Keratinocyte (primary cell): ENCODE measurements around the gene DCTN1. TPM values are rescaled to one million over a fixed set of nuclear protein-coding genes. Genes with fewer than 3 reads are reported as not detected.
"Not testable (repeated sequence)": the region's sequence is repeated elsewhere in the genome, so short reads cannot be mapped to it uniquely, and the experiment has no call there.

Source experiments
- DNase-seq: peaks from one replicate; pipeline ENCODE4 v3.0.0-alpha.2; 2011; ENCODE audit warnings: low read depth, missing footprints, low spot score
- FAIRE-seq: peaks from 2 replicates; lab custom pipeline; 2011; peaks lifted over from hg19 to GRCh38; lab: Jason Lieb, UNC
- H2AFZ ChIP-seq: 2 replicates; pipeline ENCODE4 v1.6.0; 2012; ENCODE audit warnings: low read length, control low read depth, inconsistent platforms; ENCODE audit not compliant: control insufficient read depth
- H3K27ac ChIP-seq: 2 replicates; pipeline ENCODE4 v1.5.1; 2011; ENCODE audit warnings: low read length; ENCODE audit not compliant: control insufficient read depth, insufficient read depth
- H3K27me3 ChIP-seq: 3 replicates; pipeline ENCODE4 v1.6.0; 2011; ENCODE audit warnings: low read length; ENCODE audit not compliant: control insufficient read depth, insufficient read depth; ENCODE audit errors: extremely low read depth
- H3K36me3 ChIP-seq, 2 experiments: 2 replicates in 1 of 2; 3 replicates in 1 of 2; pipeline ENCODE4 v1.5.1; 2011; ENCODE audit warnings: low read length in 2 of 2, mild to moderate bottlenecking in 1 of 2; ENCODE audit not compliant: control insufficient read depth in 2 of 2, insufficient read depth in 2 of 2; ENCODE audit errors: extremely low read depth in 1 of 2
- H3K4me1 ChIP-seq: 3 replicates; pipeline ENCODE4 v1.5.1; 2011; ENCODE audit warnings: low read length; ENCODE audit not compliant: control insufficient read depth, insufficient read depth; ENCODE audit errors: extremely low read depth
- H3K4me2 ChIP-seq: 3 replicates; pipeline ENCODE4 v1.6.0; 2011; ENCODE audit warnings: low read depth, low read length; ENCODE audit not compliant: control insufficient read depth, insufficient read depth; ENCODE audit errors: extremely low read depth
- H3K4me3 ChIP-seq, 3 experiments: fragments of 200-600 bp in 1 of 3; sonication (generic) in 1 of 3; 2 replicates in 2 of 3; 3 replicates in 1 of 3; pipeline ENCODE4 v1.5.1; 2011 to 2016; ENCODE audit warnings: low read length in 3 of 3, mild to moderate bottlenecking in 3 of 3, control low read depth in 2 of 3, inconsistent platforms in 1 of 3, low read depth in 1 of 3, mixed read lengths in 1 of 3, mixed run types in 1 of 3, moderate library complexity in 1 of 3; ENCODE audit not compliant: control insufficient read depth in 2 of 3, insufficient read depth in 2 of 3; ENCODE audit errors: extremely low read depth in 1 of 3
- H3K79me2 ChIP-seq: 2 replicates; pipeline ENCODE4 v1.6.0; 2012; ENCODE audit warnings: low read length; ENCODE audit not compliant: control insufficient read depth, insufficient read depth
- H3K9ac ChIP-seq: 3 replicates; pipeline ENCODE4 v1.6.0; 2011; ENCODE audit warnings: low read length; ENCODE audit not compliant: control insufficient read depth, insufficient read depth; ENCODE audit errors: extremely low read depth
- H3K9me1 ChIP-seq: 3 replicates; pipeline ENCODE4 v1.6.0; 2011; ENCODE audit warnings: low read length; ENCODE audit not compliant: control insufficient read depth, insufficient read depth; ENCODE audit errors: extremely low read depth
- H3K9me3 ChIP-seq: 2 replicates; pipeline ENCODE4 v1.5.1; 2012; ENCODE audit warnings: low read depth, low read length; ENCODE audit not compliant: control insufficient read depth
- H4K20me1 ChIP-seq: 3 replicates; pipeline ENCODE4 v1.6.0; 2011; ENCODE audit warnings: low read length; ENCODE audit not compliant: control insufficient read depth, insufficient read depth; ENCODE audit errors: extremely low read depth
- EZH2 ChIP-seq: IDR thresholded peaks from one replicate; pipeline ENCODE4 v1.6.1; 2012; ENCODE audit warnings: inconsistent platforms, mild to moderate bottlenecking, low read length, moderate library complexity
- dilution Hi-C: fragments of 300-500 bp; cut with MboI; formaldehyde crosslinking; loops from one replicate; pipeline ENCODE4 v1.7.0; 2020; ENCODE audit warnings: low sequenced_read_pairs; ENCODE audit not compliant: extremely low pct_ligation_motif_present
- polyA plus RNA-seq, 5 experiments: library from polyadenylated mRNA; depleted of rRNA in 3 of 5; stranded (reverse) in 3 of 5; stranded (forward) in 1 of 5; unstranded in 1 of 5; fragments of >200 nt; gene quantifications; 1 replicate in 1 of 5; 2 replicates in 3 of 5; 3 replicates in 1 of 5; pipeline versions ENCODE4 v1.2.1 to v1.2.3, GENCODE V29; 2011 to 2012; ENCODE audit warnings: missing spikeins in 2 of 5, low read depth in 1 of 5, low replicate concordance in 1 of 5
- TF ChIP-seq, protein P1 (sequence below), 3 experiments: IDR thresholded peaks in 1 of 3; conservative IDR thresholded peaks in 1 of 3; optimal IDR thresholded peaks in 1 of 3; 2 replicates in 2 of 3; 3 replicates in 1 of 3; pipeline versions ENCODE3 to v1.5.1; 2011; ENCODE audit warnings: low read length in 3 of 3, mild to moderate bottlenecking in 3 of 3, moderate library complexity in 2 of 3, control low read depth in 1 of 3, inconsistent platforms in 1 of 3; ENCODE audit not compliant: insufficient read depth in 2 of 3; ENCODE audit errors: extremely low read depth in 1 of 3

Gene DCTN1
- polyA plus RNA-seq, 1 donor (not counting 4 experiments of a cell fraction or from before 2014, with no cell fraction given) = 110 TPM

DNA sequence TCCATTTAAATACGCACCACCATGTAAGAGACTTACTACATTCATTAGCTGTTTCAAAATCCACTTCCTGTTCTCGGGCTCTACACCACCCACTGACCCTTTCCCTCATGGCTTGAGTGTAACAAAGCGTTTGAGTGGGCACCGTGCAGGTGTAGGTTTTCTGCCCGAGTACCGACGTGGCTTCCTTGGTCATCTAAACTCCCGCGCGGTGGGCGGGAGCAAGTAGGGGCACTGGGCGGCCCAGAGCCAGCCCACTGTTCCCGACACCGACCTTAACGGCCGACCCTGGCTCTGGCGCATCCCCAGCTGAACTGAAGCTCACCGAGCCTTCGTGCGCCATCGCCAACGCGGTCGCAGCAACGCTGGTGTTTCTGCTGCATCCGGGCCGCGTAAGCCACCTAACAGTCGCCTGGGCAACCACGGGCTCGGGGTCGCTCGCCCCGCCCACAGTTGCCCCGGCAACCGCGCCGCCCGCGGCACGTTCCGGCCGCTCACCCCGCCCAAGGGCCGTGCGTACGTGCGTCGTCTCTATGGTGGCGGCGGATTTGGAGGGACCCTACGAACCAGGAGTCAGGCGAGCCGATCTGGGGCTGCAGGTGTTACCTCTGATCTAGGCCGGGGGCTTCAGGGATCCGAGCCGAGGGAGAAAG, 41.2 kb upstream of the DCTN1 start, which contains the start of the genes C2orf81 and WDR54:
C2orf81 (minus strand) TSS at position 399 of the 650 bp plus-strand sequence; CDS start at position 340, 59 bp downstream.
WDR54 (plus strand) TSS at position 510 of the 650 bp plus-strand sequence. CDS start 424 bp downstream, outside the sequence.
- DNase-seq = no peak
- H4K20me1 ChIP-seq = no peaks in the 10 kb centered on the region
- no peak for FAIRE-seq
- peak within 1 kb of the TSS; percentile 96 for H3K27ac ChIP-seq
- peaks cover 47% of the 10 kb centered on the region for H3K4me1 ChIP-seq
- no peak for TF ChIP-seq EZH2
- TF ChIP-seq, protein P1, sequence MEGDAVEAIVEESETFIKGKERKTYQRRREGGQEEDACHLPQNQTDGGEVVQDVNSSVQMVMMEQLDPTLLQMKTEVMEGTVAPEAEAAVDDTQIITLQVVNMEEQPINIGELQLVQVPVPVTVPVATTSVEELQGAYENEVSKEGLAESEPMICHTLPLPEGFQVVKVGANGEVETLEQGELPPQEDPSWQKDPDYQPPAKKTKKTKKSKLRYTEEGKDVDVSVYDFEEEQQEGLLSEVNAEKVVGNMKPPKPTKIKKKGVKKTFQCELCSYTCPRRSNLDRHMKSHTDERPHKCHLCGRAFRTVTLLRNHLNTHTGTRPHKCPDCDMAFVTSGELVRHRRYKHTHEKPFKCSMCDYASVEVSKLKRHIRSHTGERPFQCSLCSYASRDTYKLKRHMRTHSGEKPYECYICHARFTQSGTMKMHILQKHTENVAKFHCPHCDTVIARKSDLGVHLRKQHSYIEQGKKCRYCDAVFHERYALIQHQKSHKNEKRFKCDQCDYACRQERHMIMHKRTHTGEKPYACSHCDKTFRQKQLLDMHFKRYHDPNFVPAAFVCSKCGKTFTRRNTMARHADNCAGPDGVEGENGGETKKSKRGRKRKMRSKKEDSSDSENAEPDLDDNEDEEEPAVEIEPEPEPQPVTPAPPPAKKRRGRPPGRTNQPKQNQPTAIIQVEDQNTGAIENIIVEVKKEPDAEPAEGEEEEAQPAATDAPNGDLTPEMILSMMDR (optimal IDR thresholded peaks at IDR 0.05 in 1 of 3, IDR thresholded peaks at IDR 0.05 in 1 of 3, conservative IDR thresholded peaks at IDR 0.05 in 1 of 3; ENCODE audit: extremely low read depth in 1 of 3, insufficient read depth in 2 of 3, low read length in 3 of 3) = no peak
- dilution Hi-C loops = no loop called here
- H3K9me1 ChIP-seq = no peaks in the 10 kb centered on the region
- peaks cover 0 to 16% of the 10 kb centered on the region in 2 experiments for H3K36me3 ChIP-seq
- H3K9ac ChIP-seq = peak within 1 kb of the TSS; percentile 95
- H3K4me3 ChIP-seq = peak within 1 kb of the TSS; percentile 59 to 83 (median 81)
- no peaks in the 10 kb centered on the region for H3K27me3 ChIP-seq
- no peaks in the 10 kb centered on the region for H3K9me3 ChIP-seq
- H3K4me2 ChIP-seq = peak within 1 kb of the TSS; percentile 96
- H2AFZ ChIP-seq = peak within 1 kb of the TSS; percentile 79
- peaks cover 2% of the 10 kb centered on the region for H3K79me2 ChIP-seq

DNA sequence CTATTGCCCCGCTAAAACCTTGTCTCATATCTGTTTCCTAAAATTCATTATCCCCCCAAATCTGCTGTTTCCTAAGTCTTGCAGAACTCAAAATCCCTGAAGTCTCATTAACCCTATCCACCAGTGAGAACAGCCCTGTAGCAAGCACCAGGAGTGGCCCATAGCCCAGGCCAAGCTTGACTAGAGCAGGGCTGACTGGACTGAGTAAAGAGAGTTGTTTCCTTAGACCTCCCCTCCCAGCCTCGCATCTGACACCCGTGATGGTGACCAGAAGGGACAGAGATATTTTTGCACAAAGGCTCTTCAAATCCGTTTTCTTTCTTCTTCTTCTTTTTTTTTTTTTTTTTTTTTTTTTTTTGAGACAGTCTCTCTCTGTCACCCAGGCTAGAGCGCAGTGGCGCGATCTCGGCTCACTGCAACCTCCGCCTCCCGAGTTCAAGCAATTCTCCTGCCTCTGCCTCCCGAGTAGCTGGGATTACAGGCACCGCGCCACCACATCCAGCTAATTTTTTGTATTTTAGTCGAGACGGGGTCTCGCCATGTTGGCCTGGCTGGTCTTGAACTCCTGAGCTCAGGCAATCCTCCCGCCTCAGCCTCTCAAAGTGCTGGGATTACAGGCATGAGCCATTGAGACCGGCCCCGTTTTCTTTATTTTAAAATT, 40.5 kb upstream of the DCTN1 start:
- FAIRE-seq, H3K9me1 ChIP-seq, H3K79me2 ChIP-seq, DNase-seq, H3K27ac ChIP-seq, dilution Hi-C loops, H3K27me3 ChIP-seq, H3K9ac ChIP-seq, H4K20me1 ChIP-seq, H3K9me3 ChIP-seq, H2AFZ ChIP-seq: not testable (repeated sequence)
- H3K4me3 ChIP-seq = peak overlapping the region; percentile 59 to 83 (median 81)
- peaks cover 0 to 11% of the 10 kb centered on the region in 2 experiments for H3K36me3 ChIP-seq
- peak overlapping the region; percentile 96 for H3K4me2 ChIP-seq
- H3K4me1 ChIP-seq = peaks cover 40% of the 10 kb centered on the region
